CD4-positive, alpha-beta T cell treated with Interleukin-4 for 1 hour (primary cell): Measurements from ENCODE around the gene PARVB.
"Not testable (repeated sequence)": the region's sequence is repeated elsewhere in the genome, so short reads cannot be mapped to it uniquely, and the experiment has no call there.

Source experiments
- DNase-seq, 2 donors: peaks; one replicate each; pipeline ENCODE4 v3.0.0-alpha.2; 2020 to 2022

The PARVB gene

DNA sequence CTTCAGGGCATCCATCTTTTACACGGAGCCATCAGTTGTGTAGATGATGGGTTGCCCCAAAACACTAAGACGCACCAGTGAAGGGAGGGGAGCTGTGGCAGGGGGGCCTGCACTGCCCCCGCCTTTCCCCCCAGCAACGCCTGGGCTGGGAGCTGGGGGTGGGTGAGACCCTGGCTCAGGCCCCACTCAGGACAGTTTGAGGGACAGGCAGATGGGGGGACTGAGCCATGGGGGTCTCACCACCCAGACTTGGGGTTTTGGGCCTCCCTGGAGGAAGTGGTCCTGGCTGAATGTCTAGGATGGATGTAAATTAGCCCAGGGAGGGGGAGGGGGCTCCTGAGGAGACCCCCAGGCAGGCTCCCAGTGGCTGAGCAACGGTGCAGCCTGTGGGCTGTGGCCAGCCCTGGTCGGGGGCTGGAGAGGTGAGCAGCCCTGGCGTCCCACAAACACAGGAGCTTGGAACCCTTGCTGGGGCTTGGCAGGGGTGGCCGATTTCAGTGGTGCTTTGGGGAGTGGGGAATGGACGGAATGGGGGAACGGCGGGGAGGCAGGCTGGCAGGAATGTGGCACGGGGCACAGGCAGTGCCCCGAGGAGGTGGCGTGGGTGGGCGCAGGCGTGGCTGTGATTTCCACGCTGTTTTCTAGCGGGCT, 6.1 kb downstream of the PARVB start:
- no peak for DNase-seq

DNA sequence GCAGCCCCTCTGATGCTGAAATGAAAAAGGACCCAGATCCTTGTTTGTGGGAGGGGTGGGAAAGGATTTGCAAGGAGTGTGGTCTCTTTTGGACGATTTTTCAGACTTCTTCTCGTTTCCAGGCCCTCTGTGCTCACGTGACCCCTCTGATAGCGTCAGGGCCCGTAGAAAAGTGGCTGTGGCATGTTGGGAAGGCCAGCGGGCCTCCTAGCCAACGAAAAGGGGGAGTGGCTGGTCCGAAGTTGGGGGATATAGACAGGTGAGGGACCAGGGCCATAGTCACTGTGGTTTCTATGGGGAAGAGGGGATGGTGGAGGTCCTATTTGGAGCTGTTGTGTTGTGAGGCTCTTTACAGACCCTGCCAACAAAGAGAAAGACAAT, 6.6 kb downstream of the PARVB start:
- no peak for DNase-seq

DNA sequence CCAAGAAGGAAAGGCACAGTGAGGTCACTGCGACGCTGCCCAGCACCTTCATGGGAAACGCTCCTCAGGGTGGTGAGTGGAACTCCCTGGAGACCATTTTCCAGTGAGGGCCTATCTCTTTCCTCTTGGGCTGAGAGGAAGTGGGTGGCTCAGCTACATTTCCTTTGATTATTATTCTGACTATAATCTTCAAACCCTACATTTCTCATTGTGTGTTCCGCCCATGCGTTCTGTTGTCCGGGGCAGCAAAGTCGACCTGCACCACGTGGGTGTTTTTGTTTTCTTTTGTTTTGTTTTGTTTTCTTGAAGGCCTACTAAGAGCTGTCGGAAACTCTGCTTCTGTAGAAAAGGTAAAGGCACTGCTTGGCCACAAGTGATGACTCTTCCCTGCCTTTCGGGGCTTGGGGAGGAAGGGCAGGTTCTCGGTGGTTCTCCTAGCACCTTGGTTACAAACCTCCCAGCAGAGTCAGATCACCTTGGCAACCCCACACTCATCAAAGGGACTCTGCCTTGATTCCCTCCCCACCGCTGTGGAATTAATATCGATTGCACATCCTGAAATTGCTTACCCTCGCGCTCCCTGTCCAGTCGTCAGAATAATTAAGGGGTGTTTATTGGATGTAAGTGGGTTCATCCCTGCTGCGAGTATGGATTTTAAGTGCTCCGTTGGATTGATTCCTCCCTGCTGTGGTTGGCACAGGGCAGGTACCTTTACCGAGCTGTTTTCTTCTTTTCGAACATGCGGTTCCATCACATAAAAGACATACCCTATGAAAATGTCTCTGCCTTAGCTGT, 7.3 kb downstream of the PARVB start:
- DNase-seq, result peak; percentile 19 to 76

DNA sequence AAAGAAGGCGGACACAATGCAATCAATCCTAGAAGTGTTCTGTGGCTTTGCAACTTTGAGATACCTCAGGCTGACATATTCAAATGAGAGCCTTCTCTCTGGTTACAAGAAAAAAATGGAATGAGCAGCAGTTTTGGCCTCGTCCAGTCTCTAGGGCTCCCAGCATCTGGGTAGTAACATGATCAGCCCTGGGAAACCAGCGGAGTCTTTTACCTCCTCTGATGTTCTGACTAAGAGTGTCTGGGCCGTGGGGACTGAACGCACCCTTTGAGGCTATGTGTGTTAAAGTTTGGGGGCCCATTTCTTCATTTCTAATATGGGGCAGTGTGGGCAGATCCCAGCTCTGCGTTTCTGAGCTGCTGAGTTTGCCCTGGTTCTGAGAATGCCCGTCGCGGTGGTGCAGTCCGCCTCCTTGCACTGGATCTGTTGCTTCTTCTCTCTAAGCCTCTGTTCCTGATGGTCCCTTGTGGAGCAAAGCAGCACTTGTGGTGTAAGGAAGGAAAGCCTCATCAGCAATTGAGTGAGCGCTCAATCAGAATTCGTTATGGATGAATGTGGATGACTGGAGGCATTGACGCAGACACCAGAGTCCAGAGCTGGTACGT, 8.1 kb downstream of the PARVB start:
- no peak for DNase-seq

DNA sequence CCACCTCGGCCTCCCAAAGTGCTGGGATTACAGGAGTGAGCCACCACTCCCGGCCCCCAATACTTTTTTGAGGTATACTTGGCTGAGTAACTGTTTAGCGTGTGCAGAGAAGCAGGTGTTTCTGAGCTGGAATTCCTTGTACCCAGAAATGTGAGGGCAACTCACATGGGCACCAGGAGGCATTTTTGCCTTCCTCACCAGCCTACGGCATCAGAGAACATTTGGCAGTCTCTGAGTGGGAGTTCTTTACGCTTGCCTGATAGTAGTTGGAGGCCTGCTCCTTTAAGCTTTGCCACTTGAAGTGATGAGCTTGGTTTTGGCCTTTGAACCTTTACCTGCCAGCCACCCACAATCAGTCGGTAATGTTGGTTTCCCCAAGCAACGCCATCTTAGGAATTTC, 9.2 kb downstream of the PARVB start:
- no peak for DNase-seq

DNA sequence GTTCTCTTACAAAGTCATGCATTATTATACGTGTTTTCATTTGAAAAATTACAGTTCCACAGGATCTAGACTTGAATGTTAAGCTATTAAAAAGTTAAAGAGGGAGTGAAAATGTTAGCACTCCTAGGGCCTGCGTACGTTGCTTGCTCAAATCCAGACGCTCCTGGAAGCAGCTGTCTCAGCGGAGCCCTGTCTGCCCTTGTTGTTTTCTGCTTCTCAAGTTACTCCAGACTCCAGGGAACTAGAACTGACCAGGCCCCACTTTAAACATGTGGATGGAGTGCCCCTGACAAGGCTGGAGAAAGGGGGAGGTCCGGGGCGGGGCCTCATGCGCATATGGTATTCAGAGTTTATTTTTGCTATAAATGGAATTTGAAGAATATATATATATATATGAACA, 9.6 kb downstream of the PARVB start:
- DNase-seq, result no peak

DNA sequence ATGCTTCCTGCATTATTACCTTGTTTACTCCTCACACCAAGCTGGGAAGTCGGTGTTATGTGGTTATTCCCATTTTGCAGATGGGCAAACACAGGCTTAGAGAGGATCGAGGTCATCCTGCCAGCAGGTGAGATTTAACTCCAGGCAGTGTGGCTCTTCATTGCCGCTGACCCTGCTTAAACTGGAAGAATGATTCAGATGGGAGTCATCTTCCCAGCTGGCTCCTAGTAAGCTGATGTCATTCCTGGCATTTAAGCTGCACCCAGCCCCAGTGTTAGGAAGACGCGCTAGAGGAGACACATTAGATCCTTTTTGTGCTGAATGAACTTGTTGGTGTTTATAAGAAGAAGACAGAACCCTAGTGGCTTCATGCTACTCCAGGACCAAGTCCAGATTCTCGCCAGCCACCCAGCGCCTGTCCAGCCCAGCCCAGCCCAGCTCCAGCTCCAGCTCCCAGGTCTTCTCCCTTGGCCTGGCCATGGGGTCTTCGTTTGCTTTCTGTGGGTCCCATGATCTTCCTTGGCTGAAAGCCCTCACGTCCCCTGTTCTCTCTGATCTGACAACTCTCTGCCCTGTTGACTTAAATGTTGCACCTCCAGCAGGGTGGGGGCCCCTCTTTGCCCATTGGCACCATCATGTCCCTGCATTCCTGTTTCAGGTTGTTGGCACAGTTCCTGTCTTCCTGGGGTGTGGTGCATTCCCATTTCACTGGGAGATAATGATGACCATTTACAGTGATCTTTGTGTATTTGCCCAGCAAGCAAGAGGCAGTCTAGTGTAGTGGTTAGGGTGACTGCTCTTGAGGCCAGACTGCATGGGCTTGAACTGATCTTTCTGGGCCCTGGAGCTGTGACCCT, 13.6 kb downstream of the PARVB start:
- no peak for DNase-seq

DNA sequence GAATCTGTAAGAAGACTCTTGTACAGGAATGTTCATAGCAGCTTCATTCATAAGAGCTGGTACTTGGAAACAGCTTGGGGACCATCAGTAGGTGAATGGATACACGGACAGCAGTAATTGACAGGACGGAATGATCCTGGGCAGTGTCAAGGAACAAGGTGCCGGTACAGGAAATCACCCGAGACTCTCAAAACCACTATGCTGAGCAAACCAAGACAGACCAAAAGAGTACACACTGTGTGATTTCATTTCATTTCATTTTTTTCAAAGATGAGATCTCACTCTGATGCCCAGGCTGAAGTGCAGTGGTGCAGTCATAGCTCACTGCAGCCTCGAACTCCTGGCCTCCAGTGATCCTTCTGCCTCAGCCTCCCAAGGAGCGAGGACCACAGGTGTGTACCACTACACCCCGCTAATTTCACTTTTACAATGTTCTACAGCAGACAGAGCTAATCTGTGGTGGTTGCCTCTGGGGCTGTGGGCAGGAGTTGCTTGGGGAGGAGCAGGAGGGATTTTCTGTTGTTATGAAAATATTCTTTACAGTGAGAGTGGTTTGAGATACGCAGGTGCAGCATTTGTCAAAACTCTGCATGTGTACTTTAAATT, 15.6 kb downstream of the PARVB start:
- no peak for DNase-seq

DNA sequence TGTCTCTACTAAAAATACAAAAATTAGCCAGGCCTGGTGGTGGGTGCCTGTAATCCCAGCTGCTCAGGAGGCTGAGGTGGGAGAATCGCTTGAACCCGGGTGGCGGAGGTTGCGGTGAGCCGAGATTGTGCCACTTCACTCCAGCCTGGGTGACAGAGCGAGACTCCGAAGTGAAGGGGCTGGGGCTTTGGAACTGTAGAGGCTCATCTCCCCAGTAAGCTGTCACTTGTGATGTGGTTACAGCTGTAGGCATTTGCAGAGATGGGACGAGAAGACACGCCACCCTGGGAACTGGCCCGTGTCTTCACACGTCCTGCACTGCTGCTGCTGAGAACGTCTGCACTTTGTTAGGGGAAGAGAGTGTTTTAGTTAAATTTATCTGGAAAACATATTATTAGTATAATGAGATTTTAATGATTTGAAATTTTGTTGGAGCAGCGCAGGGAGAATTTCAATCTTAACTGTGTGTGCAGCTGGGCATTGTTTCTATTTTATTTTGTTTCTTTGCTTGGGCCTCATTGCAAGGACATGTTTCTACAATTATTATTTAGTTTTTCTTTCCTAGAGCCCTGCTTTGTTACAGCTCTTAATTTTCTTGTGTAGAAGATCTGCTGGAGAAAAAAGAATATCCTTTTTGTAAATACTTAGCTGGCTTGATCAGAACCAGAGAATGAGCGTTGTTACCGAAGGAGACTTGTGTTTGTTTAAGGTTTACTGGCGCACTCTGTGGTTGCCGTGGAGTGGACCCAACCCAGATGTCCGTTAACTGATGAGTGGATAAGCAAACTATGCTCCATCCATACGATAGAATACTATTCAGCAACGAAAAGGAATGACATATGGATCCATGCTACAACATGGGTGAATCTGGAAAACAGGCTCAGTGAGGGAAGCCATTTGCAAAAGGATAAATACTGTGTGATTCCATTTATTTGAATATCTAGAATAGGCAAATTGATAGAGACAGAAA, 18.4 kb downstream of the PARVB start:
- peak in 1 of 2 donors; percentile 18 for DNase-seq

DNA sequence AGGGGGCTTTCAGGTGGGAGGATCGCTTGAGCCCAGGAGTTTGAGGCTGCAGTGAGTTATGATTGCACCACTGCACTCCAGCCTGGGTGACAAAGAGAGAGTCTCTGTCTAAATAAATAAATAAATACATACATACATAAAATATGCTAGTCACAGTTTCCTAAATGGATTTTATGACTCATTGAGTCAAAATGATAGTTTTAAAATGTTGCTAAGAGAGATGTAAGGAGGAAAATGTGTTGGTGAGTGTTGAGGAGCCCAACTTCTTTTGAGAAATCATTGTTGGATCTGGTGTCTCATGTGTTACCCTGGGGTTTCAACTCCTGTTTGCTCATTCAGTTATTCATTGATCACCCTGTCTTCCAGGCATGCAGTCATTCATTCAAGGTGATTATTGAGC, 21.0 kb downstream of the PARVB start:
- DNase-seq, result no peak

DNA sequence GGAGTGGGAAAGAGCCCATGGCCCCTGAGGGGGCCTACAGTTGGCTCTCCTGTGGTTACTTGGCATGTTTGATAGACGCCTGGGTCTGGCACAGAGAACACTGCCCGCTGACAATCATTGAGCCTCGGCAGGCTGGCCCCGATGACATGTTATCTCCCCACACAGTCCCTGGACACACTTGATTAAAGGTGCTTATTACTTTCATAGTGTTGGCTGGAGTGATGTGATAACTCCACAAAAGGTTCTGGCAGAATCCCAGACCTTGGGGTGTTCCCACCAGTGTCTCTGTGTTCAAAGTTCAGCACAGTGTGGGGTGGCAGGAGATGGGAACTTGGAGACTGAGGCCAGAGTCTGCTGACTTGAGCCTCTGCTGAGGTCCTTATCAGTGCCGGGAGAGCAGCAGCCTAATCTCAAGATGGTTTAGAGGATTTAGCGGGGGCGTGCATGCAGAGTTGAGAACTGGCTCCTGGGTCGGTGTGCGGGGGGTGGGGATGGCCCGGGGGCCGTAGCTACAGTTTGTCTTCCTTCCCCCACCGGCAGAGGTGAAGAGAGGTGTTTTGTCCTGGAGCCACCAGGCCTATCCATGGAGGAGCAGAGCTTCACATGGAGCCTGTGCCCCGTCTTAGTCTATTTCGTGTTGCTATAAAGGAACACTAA, 22.5 kb downstream of the PARVB start:
- DNase-seq, result no peak

DNA sequence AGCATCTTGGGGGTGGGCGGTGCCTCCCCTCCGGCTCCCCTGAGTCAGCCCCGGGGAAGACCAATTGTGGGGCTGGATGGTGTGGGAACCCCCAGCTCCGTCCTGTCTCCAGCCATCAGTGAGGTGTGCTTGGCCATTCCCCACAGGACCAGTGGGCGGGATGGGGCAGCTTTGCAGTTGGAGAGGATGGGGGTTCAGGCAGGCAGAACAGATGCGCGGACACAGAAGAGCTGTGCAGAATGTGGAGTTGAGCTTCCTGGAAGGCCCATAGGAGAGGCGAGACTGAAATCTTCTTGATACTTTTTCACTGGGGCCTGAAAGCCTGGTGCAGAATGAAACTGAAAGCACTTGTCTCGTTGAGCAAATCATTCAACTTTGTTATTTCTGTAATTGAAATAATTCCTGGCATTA, 23.8 kb downstream of the PARVB start:
- DNase-seq, result peak in 1 of 2 donors; percentile 13

DNA sequence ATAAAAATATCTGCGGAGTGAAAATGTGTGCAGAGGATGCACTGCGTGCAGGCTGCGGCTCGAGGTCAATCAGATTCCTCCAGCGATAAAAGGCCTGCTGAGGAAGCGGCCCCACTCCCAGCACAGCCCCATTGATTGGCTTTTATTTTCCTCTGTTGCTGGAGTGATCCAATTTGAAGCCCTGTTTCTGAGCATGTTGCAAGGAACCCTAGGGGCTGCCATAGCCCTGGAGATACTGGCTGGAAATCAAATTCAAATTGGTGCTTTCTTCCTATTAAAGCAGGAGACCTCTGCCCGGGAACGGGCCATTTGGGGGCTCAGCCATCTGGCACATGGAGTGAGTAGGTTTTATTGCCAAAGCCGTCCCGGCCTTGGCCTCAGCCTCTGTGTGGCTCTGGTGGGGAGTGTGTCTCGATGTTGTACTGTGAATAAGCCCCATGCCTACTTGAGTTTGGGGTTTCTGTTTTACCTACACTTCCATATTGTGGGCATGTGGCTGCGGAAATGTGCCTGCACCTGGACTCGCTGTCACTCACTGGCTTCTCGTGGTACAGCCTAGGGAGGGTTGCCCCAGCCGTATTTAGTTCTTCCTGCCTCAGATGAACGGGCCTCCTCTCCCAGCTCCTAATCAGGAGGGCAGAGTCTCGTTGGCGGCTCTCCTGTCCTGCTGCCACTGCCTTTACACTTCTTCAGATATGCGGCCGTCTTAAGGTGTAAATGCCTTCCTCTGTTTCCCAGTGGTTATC, 25.6 kb downstream of the PARVB start:
- DNase-seq, result no peak

DNA sequence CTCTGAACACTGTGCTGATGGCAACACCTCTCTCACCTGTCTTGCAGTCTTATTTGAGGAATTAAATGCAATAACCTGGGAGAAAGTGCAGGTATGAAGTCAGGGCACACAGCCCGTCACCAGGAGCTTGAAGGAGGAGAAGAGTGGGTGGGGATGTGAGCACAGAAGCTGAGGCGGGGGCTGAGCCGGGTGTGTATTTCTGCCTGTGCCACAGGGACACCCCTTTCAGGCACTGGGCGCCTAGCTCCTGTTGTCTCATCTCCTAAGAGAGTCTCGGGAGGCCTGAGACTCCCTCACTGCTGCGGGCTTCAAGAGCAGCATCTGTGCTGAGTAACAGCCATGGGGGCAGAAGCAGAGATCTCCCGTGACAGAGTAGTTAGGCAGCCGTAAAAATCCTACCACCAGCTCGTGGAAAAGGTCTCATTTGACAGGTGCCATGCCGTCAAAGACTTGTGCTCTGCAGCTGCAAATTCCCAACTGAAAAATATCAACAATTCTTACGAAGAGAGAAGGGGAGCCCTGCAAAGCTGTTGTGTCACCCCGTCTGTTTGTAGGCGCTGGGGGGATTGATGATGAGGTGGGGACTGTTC, 26.8 kb downstream of the PARVB start:
- DNase-seq, result no peak

DNA sequence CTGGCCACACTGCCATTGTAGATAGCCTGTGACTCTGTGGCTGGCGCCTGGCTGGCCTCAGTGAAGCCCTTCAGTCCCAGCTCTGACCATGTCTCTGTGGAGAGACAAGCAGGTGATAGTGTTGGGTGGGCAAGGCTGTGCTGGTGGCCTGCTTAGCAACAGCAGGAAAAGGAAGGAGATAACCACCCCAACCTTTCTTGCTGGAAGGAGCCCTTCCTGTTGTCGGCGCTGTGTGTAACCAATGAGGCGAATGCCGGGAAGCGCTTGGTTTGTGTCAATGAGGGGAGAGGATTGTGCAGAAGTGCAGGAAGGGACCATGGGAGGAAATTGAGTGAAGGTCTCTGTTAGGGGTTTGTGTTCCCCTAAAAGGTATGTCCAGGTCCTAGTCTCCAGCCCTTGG, 27.3 kb downstream of the PARVB start:
- DNase-seq, result no peak

DNA sequence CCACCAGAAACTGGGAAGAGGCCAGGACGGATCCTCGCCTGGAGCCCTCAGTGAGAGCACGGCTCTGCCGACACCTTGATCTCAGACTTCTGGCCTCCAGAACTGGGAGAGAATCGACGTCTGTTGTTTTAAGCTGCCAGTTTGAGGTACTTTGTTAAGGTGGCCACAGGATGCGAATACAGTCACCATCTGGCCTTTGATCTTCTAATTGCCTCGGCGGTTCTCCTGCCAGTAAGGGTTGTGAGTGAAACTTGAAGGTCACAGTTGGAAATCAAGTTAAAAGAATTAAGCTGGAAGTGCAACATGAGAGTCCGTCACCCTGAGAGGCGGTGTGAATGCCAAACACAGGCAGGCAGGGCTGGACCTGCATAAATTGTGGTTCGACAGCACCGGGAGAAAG, 27.9 kb downstream of the PARVB start:
- no peak for DNase-seq

DNA sequence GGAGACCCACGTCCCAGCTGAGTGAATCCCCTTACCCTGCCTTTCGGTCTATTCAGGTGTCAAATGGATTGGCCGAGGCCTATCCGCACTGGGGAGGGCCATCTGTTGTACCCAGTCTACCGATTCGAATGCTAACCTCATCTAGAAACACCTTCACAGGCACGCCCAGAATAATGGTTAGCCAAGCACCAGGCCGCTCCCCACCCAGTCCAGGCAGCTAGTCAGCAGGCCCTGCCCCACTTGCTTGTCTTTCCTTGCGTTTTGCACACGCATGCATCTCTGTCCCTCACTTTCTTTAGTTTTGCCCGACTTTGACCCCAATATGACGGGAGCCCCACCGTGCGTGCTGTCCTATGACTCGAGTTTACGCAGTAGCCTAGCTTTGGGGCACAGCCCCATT, 31.7 kb downstream of the PARVB start:
- DNase-seq, result no peak

DNA sequence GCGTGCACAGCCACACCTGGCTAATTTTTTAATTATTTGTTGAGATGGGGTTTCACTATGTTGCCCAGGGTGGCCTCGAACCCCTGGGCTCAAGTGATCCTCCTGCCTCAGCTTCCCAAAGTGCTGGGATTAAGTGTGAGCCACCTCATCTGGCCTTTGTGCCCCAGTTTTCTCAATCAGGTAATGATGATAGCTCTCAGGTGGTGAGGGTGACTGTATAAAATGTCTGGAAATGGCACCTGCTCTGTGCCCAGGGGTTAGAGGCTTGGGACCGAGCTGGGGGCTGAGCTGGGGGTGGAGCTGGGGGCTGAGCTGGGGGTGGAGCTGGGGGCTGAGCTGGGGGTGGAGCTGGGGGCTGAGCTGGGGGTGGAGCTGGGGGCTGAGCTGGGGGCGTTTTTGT, 32.5 kb downstream of the PARVB start:
- not testable (repeated sequence) for DNase-seq

DNA sequence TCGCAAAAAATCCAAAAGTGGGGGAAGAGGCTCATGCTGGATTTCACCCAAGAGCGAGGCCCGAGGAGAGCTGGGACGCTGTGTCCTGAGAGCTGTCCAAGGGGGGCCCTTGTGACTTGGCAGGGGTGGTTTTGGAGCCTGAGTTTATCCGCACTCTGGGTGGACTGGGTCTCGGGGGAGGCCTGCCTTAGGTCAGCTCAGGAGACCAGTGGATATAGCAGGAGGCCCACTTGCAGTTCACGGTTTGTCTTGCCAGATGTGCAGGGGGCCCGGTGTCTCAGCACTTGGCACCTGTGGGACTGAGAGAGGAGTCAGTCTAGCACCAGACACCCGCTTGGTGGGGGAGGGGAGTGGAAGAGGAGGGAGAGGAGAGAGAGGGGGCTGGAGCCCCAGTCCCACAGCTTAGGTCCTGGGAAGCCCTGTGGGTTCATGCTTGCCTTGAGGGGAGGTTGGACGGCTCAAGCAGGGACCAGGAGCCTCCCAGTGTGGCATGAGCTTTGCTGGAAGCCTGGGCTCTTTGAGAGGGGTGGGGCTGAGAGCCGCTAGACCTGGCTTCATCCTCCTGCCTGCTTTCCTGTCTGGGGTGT, 33.4 kb downstream of the PARVB start:
- DNase-seq, result no peak
